Activated CD8-positive, alpha-beta memory T cell treated with anti-CD3 and anti-CD28 coated beads for 48 hours (primary cell): ENCODE measurements around the gene PLEKHG1.

ENCODE experiments used
- DNase-seq, 3 experiments: peaks; one replicate each; pipeline ENCODE4 v3.0.0-alpha.2; 2020; ENCODE audit warnings: low read depth in 2 of 3, low spot score in 2 of 3

Gene PLEKHG1

GRCh38 chr6:150637266-150637665 lies 37.6 kb downstream of the PLEKHG1 start:
- no peak for DNase-seq

- no peak for DNase-seq
Measured at GRCh38 chr6:150638267-150638666, 38.6 kb downstream of the PLEKHG1 start.

- no peak for DNase-seq
Measured at GRCh38 chr6:150638765-150639164, 39.1 kb downstream of the PLEKHG1 start.

- no peak for DNase-seq
Measured at GRCh38 chr6:150639823-150640331, 40.2 kb downstream of the PLEKHG1 start.

GRCh38 chr6:150640556-150641209 lies 41.0 kb downstream of the PLEKHG1 start:
- DNase-seq = no peak

GRCh38 chr6:150641398-150642139 lies 41.9 kb downstream of the PLEKHG1 start:
- no peak for DNase-seq

- DNase-seq = no peak
Measured at GRCh38 chr6:150646228-150646627, 46.5 kb downstream of the PLEKHG1 start.

GRCh38 chr6:150647051-150647450 lies 47.4 kb downstream of the PLEKHG1 start:
- no peak for DNase-seq
